ENCODE data around the gene CST7. TPM values are rescaled to one million over a fixed set of nuclear protein-coding genes. Genes with fewer than 3 reads are reported as not detected.
A peak's percentile ranks its signal among the peaks of the same experiment; 100 is the strongest.

Gene CST7
- total and polyA plus RNA-seq, 2 of the 13 experiments (the other 11 are each of a cell fraction or from before 2014, with no cell fraction given): not detected

GRCh38 chr20:24934101-24934661, 14.9 kb upstream of the CST7 start:
- H3K79me2 ChIP-seq (ENCODE audit: insufficient read depth, low read length): no peaks in the 10 kb centered on the region
- DNase-seq (ENCODE audit: low spot score) (no peak), FAIRE-seq (no peak), ATAC-seq (peak; percentile 61)
- BruUV-seq (replicated peaks): no TSS peak
- H3K4me2 ChIP-seq (ENCODE audit: low read depth, low read length): no peak overlapping the region
- no peak overlapping the region for H3K4me3 ChIP-seq (replicated peaks in 1 of 3; ENCODE audit: insufficient read depth in 1 of 3, low read depth in 2 of 3, low read length in 3 of 3)
- 0 out of 2 replicates have a peak, but pooled peaks cover 4% of the 10 kb centered on the region for H3K4me1 ChIP-seq (ENCODE audit: insufficient read depth, low read length)
- 14% methylated on average over 7 of the region's 9 CpGs for WGBS (ENCODE audit: low lambda C conversion rate)
- no peaks in the 10 kb centered on the region for H3K36me3 ChIP-seq (replicated peaks in 1 of 2; ENCODE audit: control insufficient read depth in 1 of 2, insufficient read depth in 2 of 2, low read length in 2 of 2)
- in situ Hi-C loops (cut with HindIII; ENCODE audit: extremely low pct_ligation_motif_present, low pct_unique_long_range_greater_than_20kb) (no loop called here), intact Hi-C loops (cut with micrococcal nuclease; ENCODE audit: unreplicated experiment) (no loop called here)
- POLR2A ChIA-PET: no interaction called here
- H3K9me3 ChIP-seq (ENCODE audit: low read length): 0 out of 2 replicates have a peak, but pooled peaks cover 8% of the 10 kb centered on the region
- H4K20me1 ChIP-seq (ENCODE audit: insufficient read depth, low read length): no peaks in the 10 kb centered on the region
- H2AFZ ChIP-seq (ENCODE audit: low read length): no peak overlapping the region
- peaks cover 2 to 7% of the 10 kb centered on the region in 2 experiments; a peak in 2 of 5 replicates for H3K27me3 ChIP-seq (ENCODE audit: control insufficient read depth in 1 of 2, insufficient read depth in 2 of 2, low read length in 2 of 2)
- TF ChIP-seq ZNF652 (CRISPR knock-in tag; IDR thresholded peaks at IDR 0.05; ENCODE audit: borderline replicate concordance, low read depth) (no peak), RORA (CRISPR knock-in tag; IDR thresholded peaks at IDR 0.05) (no peak), SUZ12 (IDR thresholded peaks at IDR 0.05; ENCODE audit: low read depth, low read length) (no peak), ZNF777 (CRISPR knock-in tag; IDR thresholded peaks at IDR 0.05) (no peak), ZNF761 (CRISPR knock-in tag; conservative IDR thresholded peaks at IDR 0.05) (no peak), ZFY (CRISPR knock-in tag; IDR thresholded peaks at IDR 0.05) (no peak), SRY (CRISPR knock-in tag; IDR thresholded peaks at IDR 0.05) (0 out of 2 replicates have a peak, but pooled peaks have one; percentile 28), ZBTB49 (CRISPR knock-in tag; IDR thresholded peaks at IDR 0.05; ENCODE audit: borderline replicate concordance) (no peak), ZNF687 (CRISPR knock-in tag; IDR thresholded peaks at IDR 0.05) (0 out of 2 replicates have a peak, but pooled peaks have one; percentile 15), ZNF17 (CRISPR knock-in tag; IDR thresholded peaks at IDR 0.05) (no peak)
- CTCF ChIA-PET (ENCODE audit: low intra/inter-chr PET ratio, low total read pairs): no interaction called here
- no peak overlapping the region for H3K9ac ChIP-seq (ENCODE audit: insufficient read depth, low read depth, low read length)
- no peak overlapping the region for H3K27ac ChIP-seq (ENCODE audit: extremely low read length, insufficient read depth, low read length)

Measured in HepG2 (cell line).